WTC11 (cell line): Measurements from ENCODE around the gene ANO3. TPM values are rescaled to one million over a fixed set of nuclear protein-coding genes. Genes with fewer than 3 reads are reported as not detected.

Experiments used
- ATAC-seq: fragments of 200-7000 bp; cut with Tn5 transposase; 2 replicates; pipeline ENCODE4 v1.10.0; 2021; ENCODE audit warnings: mild to moderate bottlenecking, moderate library complexity
- CTCF ChIA-PET: fragments of 300-600 bp; sonication (Branson Sonifier 250); formaldehyde crosslinking; loops from one replicate; lab custom pipeline; 2021; ENCODE audit warnings: antibody characterized with exemption; lab: Charles Lee
- POLR2A ChIA-PET: fragments of 350-600 bp; sonication (Branson Sonifier 250); formaldehyde crosslinking; loops from one replicate; lab custom pipeline; 2021; ENCODE audit warnings: antibody characterized with exemption; lab: Charles Lee
- DNase-seq: peaks from one replicate; pipeline ENCODE4 v3.0.0; 2021; ENCODE audit warnings: low spot score
- H3K27ac Mint-ChIP-seq: 2 replicates; pipeline ENCODE4 v1.8.0; 2021; ENCODE audit warnings: mixed read lengths
- H3K27me3 Mint-ChIP-seq: 2 replicates; pipeline ENCODE4 v1.8.0; 2021; ENCODE audit warnings: low read depth, mild to moderate bottlenecking, moderate library complexity, mixed read lengths
- H3K36me3 Mint-ChIP-seq: 2 replicates; pipeline ENCODE4 v1.8.0; 2021; ENCODE audit warnings: mixed read lengths
- H3K4me1 Mint-ChIP-seq: 2 replicates; pipeline ENCODE4 v1.8.0; 2022; ENCODE audit warnings: mixed read lengths
- H3K4me3 Mint-ChIP-seq: 2 replicates; pipeline ENCODE4 v1.8.0; 2021; ENCODE audit warnings: mild to moderate bottlenecking, moderate library complexity, mixed read lengths
- H3K9me3 Mint-ChIP-seq: 2 replicates; pipeline ENCODE4 v1.8.0; 2021; ENCODE audit warnings: mixed read lengths
- FOXK1 ChIP-seq: sonication (generic); formaldehyde crosslinking; IDR thresholded peaks from 2 replicates; pipeline ENCODE4 v1.8.0; 2022; ENCODE audit warnings: mild to moderate bottlenecking, moderate library complexity, missing genetic modification reagents
- FOXP1 ChIP-seq: sonication (generic); formaldehyde crosslinking; IDR thresholded peaks from 2 replicates; pipeline ENCODE4 v1.8.0; 2022; ENCODE audit warnings: missing genetic modification reagents, mild to moderate bottlenecking, moderate library complexity, borderline replicate concordance
- GRHL2 ChIP-seq: fragments of 250-450 bp; sonication (Bioruptor Pico); IDR thresholded peaks from 2 replicates; pipeline ENCODE4 v1.8.0; 2022; ENCODE audit warnings: mild to moderate bottlenecking, moderate library complexity; ENCODE audit not compliant: insufficient replicate concordance, severe bottlenecking
- GTF2I ChIP-seq: fragments of 250-450 bp; sonication (Bioruptor Pico); conservative IDR thresholded peaks from 2 replicates; pipeline ENCODE4 v1.4.0; 2021; ENCODE audit warnings: mild to moderate bottlenecking
- HMGA2 ChIP-seq: fragments of 250-450 bp; sonication (Bioruptor Pico); IDR thresholded peaks from 2 replicates; pipeline ENCODE4 v1.4.0; 2021; ENCODE audit warnings: mild to moderate bottlenecking, moderate library complexity
- MYBL2 ChIP-seq: sonication (generic); formaldehyde crosslinking; IDR thresholded peaks from 2 replicates; pipeline ENCODE4 v1.8.1; 2023; ENCODE audit warnings: mild to moderate bottlenecking, moderate library complexity, missing genetic modification reagents
- NFE2L1 ChIP-seq: sonication (generic); formaldehyde crosslinking; IDR thresholded peaks from 2 replicates; pipeline ENCODE4 v1.8.1; 2023; ENCODE audit warnings: missing genetic modification reagents
- NR1H2 ChIP-seq: sonication (generic); formaldehyde crosslinking; IDR thresholded peaks from 2 replicates; pipeline ENCODE4 v1.9.0; 2021; ENCODE audit warnings: mild to moderate bottlenecking, moderate library complexity, missing genetic modification reagents
- NR3C1 ChIP-seq: sonication (generic); formaldehyde crosslinking; conservative IDR thresholded peaks from 2 replicates; pipeline ENCODE4 v1.8.1; 2023; ENCODE audit warnings: low read depth, mild to moderate bottlenecking, missing genetic modification reagents
- OVOL2 ChIP-seq: fragments of 250-450 bp; sonication (Bioruptor Pico); IDR thresholded peaks from 2 replicates; pipeline ENCODE4 v1.9.0; 2021; ENCODE audit warnings: mild to moderate bottlenecking, borderline replicate concordance
- SMAD3 ChIP-seq: sonication (generic); formaldehyde crosslinking; IDR thresholded peaks from 2 replicates; pipeline ENCODE4 v1.8.0; 2022; ENCODE audit warnings: missing genetic modification reagents, mild to moderate bottlenecking, borderline replicate concordance
- SMAD4 ChIP-seq: sonication (generic); formaldehyde crosslinking; IDR thresholded peaks from 2 replicates; pipeline ENCODE4 v1.8.0; 2022; ENCODE audit warnings: mild to moderate bottlenecking, missing genetic modification reagents
- ZNF121 ChIP-seq: sonication (generic); formaldehyde crosslinking; IDR thresholded peaks from 2 replicates; pipeline ENCODE4 v1.8.0; 2023; ENCODE audit warnings: missing genetic modification reagents
- ZNF138 ChIP-seq: sonication (generic); formaldehyde crosslinking; conservative IDR thresholded peaks from 2 replicates; pipeline ENCODE4 v1.8.1; 2022; ENCODE audit warnings: mild to moderate bottlenecking, moderate library complexity, missing genetic modification reagents
- ZNF219 ChIP-seq: sonication (generic); formaldehyde crosslinking; IDR thresholded peaks from 2 replicates; pipeline ENCODE4 v1.8.0; 2023; ENCODE audit warnings: missing genetic modification reagents, mild to moderate bottlenecking, borderline replicate concordance
- ZNF263 ChIP-seq: sonication (generic); formaldehyde crosslinking; IDR thresholded peaks from 2 replicates; pipeline ENCODE4 v1.8.1; 2022; ENCODE audit warnings: low read depth, mild to moderate bottlenecking, moderate library complexity, missing genetic modification reagents
- ZNF317 ChIP-seq: sonication (generic); formaldehyde crosslinking; IDR thresholded peaks from 2 replicates; pipeline ENCODE4 v1.8.1; 2023; ENCODE audit warnings: low read depth, mild to moderate bottlenecking, moderate library complexity, missing genetic modification reagents, borderline replicate concordance
- ZNF423 ChIP-seq: fragments of 250-450 bp; sonication (Bioruptor Pico); IDR thresholded peaks from 2 replicates; pipeline ENCODE4 v2.1.2; 2022; ENCODE audit warnings: mild to moderate bottlenecking, moderate library complexity
- ZNF671 ChIP-seq: fragments of 250-450 bp; sonication (Bioruptor Pico); IDR thresholded peaks from 2 replicates; pipeline ENCODE4 v1.8.0; 2021; ENCODE audit warnings: mild to moderate bottlenecking
- total RNA-seq: library from RNA; stranded (reverse); gene quantifications from 3 replicates; pipeline ENCODE4 v1.2.3, GENCODE V29; 2021
- TF ChIP-seq, protein P1 (sequence below): sonication (generic); formaldehyde crosslinking; conservative IDR thresholded peaks from 2 replicates; pipeline ENCODE4 v1.8.1; 2023; ENCODE audit warnings: mild to moderate bottlenecking, low read depth, missing genetic modification reagents, moderate library complexity
- TF ChIP-seq, protein P2 (sequence below): fragments of 250-450 bp; sonication (Bioruptor Pico); IDR thresholded peaks from 2 replicates; pipeline ENCODE4 v1.9.0; 2021; ENCODE audit warnings: mild to moderate bottlenecking
- TF ChIP-seq, protein P3 (sequence below): fragments of 250-450 bp; sonication (Bioruptor Pico); IDR thresholded peaks from 2 replicates; pipeline ENCODE4 v1.9.0; 2021; ENCODE audit warnings: mild to moderate bottlenecking

The ANO3 gene
- total RNA-seq, 1 experiment from 2014 or later = 0.11 TPM

DNA sequence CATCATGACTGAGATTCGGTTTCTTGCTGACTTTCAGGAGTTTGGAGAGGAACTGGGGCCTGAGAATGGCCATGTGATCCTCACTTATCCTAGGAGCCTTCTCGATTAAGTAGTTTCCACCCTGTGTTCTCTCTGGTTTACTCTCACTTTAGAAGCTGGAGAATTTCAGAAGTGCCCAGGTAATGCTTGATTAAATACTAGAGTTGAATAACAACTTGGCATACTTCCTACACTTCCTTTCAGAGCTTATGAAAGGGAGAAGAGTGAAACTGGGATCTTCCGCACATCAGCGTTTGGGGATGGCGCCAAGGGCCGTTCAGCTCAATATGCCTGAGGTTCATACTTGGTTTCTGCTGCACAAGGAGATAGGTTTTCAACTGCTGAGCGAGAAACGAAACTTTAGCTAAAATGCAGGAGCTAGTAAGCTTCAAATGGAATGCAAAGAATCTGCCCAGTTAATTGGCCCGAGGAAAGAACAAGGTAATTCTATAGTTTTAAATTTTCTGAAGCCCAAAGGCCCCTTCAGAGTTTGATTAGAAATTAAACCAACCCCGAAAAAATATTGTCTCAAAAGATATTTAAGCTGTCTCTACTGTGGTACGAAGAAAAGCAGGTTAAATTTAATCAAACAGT lies 241.0 kb downstream of the ANO3 start (continued):
- TF ChIP-seq, protein P1, sequence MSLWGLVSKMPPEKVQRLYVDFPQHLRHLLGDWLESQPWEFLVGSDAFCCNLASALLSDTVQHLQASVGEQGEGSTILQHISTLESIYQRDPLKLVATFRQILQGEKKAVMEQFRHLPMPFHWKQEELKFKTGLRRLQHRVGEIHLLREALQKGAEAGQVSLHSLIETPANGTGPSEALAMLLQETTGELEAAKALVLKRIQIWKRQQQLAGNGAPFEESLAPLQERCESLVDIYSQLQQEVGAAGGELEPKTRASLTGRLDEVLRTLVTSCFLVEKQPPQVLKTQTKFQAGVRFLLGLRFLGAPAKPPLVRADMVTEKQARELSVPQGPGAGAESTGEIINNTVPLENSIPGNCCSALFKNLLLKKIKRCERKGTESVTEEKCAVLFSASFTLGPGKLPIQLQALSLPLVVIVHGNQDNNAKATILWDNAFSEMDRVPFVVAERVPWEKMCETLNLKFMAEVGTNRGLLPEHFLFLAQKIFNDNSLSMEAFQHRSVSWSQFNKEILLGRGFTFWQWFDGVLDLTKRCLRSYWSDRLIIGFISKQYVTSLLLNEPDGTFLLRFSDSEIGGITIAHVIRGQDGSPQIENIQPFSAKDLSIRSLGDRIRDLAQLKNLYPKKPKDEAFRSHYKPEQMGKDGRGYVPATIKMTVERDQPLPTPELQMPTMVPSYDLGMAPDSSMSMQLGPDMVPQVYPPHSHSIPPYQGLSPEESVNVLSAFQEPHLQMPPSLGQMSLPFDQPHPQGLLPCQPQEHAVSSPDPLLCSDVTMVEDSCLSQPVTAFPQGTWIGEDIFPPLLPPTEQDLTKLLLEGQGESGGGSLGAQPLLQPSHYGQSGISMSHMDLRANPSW (CRISPR knock-in tag) = no peak
- no peak for TF ChIP-seq FOXP1 (CRISPR knock-in tag)
- no peak for TF ChIP-seq NR3C1 (CRISPR knock-in tag)

DNA sequence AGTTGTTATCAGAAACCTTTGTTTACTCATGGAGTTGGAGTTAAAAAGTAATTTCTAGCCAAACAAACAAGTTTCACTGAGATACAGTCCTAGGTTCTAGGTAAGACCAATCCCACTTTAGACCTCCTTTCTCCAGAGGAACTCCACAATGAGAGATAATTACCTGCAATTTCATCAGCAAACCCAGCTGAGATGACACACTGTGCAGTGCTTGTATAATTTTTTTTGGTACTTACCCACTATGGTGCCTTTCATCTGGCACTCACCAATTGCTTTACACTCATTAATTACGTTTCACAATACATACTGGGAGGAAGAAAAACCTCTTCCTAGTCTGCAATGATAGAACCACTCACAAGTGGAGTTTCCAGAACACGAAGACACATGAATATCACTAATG lies 242.0 kb downstream of the ANO3 start:
- Mint-ChIP-seq H3K4me3 (no peak overlapping the region), H3K4me1 (peaks cover 23% of the 10 kb centered on the region), H3K27me3 (no peaks in the 10 kb centered on the region), H3K36me3 (no peaks in the 10 kb centered on the region), H3K9me3 (no peaks in the 10 kb centered on the region), H3K27ac (no peak overlapping the region)
- no peak for TF ChIP-seq OVOL2 (CRISPR knock-in tag)
- TF ChIP-seq ZNF121 (CRISPR knock-in tag) = no peak
- no peak for TF ChIP-seq ZNF263 (CRISPR knock-in tag)
- TF ChIP-seq ZNF219 (CRISPR knock-in tag) = no peak
- TF ChIP-seq SMAD4 (CRISPR knock-in tag) = no peak
- TF ChIP-seq NR3C1 (CRISPR knock-in tag) = no peak
- no peak for TF ChIP-seq GRHL2 (CRISPR knock-in tag)
- TF ChIP-seq MYBL2 (CRISPR knock-in tag) = no peak
- TF ChIP-seq, protein P1 (CRISPR knock-in tag) = no peak
- no peak for TF ChIP-seq FOXK1 (CRISPR knock-in tag)
- TF ChIP-seq ZNF671 (CRISPR knock-in tag) = no peak
- CTCF ChIA-PET = no interaction called here
- no peak for ATAC-seq
- POLR2A ChIA-PET = no interaction called here
- DNase-seq = no peak

DNA sequence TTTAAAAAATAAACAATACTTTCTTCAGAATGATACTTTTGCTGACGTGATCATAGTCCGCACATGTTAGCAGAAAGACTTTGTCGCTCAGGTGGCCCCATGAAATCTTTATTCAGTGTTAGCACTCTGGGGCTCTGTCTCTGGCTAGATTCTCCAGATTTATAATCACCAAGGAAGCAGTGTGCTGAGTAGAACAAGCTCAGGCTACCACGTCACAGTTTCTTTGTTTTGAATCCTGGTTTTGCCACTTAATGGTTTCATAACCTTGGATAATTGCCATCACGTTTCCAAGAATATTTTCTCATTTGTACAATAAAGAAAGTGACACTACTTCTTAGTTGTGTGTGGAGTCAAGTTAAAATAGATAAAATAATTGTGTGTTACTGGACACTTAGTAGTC lies 244.0 kb downstream of the ANO3 start:
- Mint-ChIP-seq H3K9me3 (no peaks in the 10 kb centered on the region), H3K36me3 (no peaks in the 10 kb centered on the region), H3K4me3 (no peak overlapping the region), H3K4me1 (peaks cover 37% of the 10 kb centered on the region), H3K27ac (no peak overlapping the region), H3K27me3 (no peaks in the 10 kb centered on the region)
- POLR2A ChIA-PET = no interaction called here
- ATAC-seq (no peak), DNase-seq (no peak)
- CTCF ChIA-PET = no interaction called here
- TF ChIP-seq, protein P2, sequence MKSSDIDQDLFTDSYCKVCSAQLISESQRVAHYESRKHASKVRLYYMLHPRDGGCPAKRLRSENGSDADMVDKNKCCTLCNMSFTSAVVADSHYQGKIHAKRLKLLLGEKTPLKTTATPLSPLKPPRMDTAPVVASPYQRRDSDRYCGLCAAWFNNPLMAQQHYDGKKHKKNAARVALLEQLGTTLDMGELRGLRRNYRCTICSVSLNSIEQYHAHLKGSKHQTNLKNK (CRISPR knock-in tag) = no peak
- TF ChIP-seq NFE2L1 (CRISPR knock-in tag) (no peak), SMAD3 (CRISPR knock-in tag) (no peak), ZNF423 (CRISPR knock-in tag) (no peak), ZNF317 (no peak), ZNF138 (CRISPR knock-in tag) (no peak), NR1H2 (no peak), HMGA2 (CRISPR knock-in tag) (no peak), GTF2I (no peak)
- TF ChIP-seq, protein P3, sequence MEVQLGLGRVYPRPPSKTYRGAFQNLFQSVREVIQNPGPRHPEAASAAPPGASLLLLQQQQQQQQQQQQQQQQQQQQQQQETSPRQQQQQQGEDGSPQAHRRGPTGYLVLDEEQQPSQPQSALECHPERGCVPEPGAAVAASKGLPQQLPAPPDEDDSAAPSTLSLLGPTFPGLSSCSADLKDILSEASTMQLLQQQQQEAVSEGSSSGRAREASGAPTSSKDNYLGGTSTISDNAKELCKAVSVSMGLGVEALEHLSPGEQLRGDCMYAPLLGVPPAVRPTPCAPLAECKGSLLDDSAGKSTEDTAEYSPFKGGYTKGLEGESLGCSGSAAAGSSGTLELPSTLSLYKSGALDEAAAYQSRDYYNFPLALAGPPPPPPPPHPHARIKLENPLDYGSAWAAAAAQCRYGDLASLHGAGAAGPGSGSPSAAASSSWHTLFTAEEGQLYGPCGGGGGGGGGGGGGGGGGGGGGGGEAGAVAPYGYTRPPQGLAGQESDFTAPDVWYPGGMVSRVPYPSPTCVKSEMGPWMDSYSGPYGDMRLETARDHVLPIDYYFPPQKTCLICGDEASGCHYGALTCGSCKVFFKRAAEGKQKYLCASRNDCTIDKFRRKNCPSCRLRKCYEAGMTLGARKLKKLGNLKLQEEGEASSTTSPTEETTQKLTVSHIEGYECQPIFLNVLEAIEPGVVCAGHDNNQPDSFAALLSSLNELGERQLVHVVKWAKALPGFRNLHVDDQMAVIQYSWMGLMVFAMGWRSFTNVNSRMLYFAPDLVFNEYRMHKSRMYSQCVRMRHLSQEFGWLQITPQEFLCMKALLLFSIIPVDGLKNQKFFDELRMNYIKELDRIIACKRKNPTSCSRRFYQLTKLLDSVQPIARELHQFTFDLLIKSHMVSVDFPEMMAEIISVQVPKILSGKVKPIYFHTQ = no peak
